GM23338 (cell line): ENCODE results near the gene NLGN1. TPM values are rescaled to one million over a fixed set of nuclear protein-coding genes. Genes with fewer than 3 reads are reported as not detected.
A peak's percentile ranks its signal among the peaks of the same experiment; 100 is the strongest.

Source experiments
- ATAC-seq: fragments of 200-7000 bp; cut with Tn5 transposase; 3 replicates; pipeline ENCODE4 v1.9.1; 2020
- DNase-seq: peaks from one replicate; pipeline ENCODE4 v3.0.0-alpha.2; 2015; ENCODE audit warnings: low spot score
- H2AFZ ChIP-seq: fragments of 200-600 bp; sonication (generic); 2 replicates; pipeline ENCODE4 v1.8.0; 2016; ENCODE audit warnings: antibody characterized with exemption, mild to moderate bottlenecking, moderate library complexity
- H3F3A ChIP-seq: fragments of 200-600 bp; sonication (generic); replicated peaks from 2 replicates; pipeline ENCODE4 v1.8.0; 2017; ENCODE audit warnings: antibody characterized with exemption, mixed run types, low read depth
- H3K27ac ChIP-seq: fragments of 200-600 bp; sonication (generic); 2 replicates; pipeline ENCODE4 v1.6.1; 2016; ENCODE audit warnings: low read depth
- H3K27me3 ChIP-seq: fragments of 200-600 bp; sonication (generic); 2 replicates; pipeline ENCODE4 v1.8.0; 2016; ENCODE audit warnings: mild to moderate bottlenecking, mixed run types, moderate library complexity; ENCODE audit not compliant: insufficient read depth
- H3K36me3 ChIP-seq: fragments of 200-600 bp; sonication (generic); 2 replicates; pipeline ENCODE4 v1.8.0; 2016; ENCODE audit warnings: mild to moderate bottlenecking; ENCODE audit not compliant: insufficient read depth
- H3K4me1 ChIP-seq: fragments of 200-600 bp; sonication (generic); 2 replicates; pipeline ENCODE4 v1.8.0; 2016; ENCODE audit warnings: mild to moderate bottlenecking, moderate library complexity; ENCODE audit not compliant: insufficient read depth
- H3K4me2 ChIP-seq: fragments of 200-600 bp; sonication (generic); 2 replicates; pipeline ENCODE4 v1.7.1; 2017; ENCODE audit warnings: mixed run types
- H3K4me3 ChIP-seq: fragments of 200-600 bp; sonication (generic); 2 replicates; pipeline ENCODE4 v1.6.1; 2016; ENCODE audit warnings: mixed run types
- H3K79me2 ChIP-seq: fragments of 200-600 bp; sonication (generic); replicated peaks from 2 replicates; pipeline ENCODE4 v1.8.0; 2017; ENCODE audit warnings: mild to moderate bottlenecking; ENCODE audit not compliant: insufficient read depth
- H3K9me2 ChIP-seq: fragments of 200-600 bp; sonication (generic); 2 replicates; pipeline ENCODE4 v1.8.0; 2017; ENCODE audit not compliant: insufficient read depth
- H4K20me1 ChIP-seq: fragments of 200-600 bp; sonication (generic); replicated peaks from 2 replicates; pipeline ENCODE4 v1.8.0; 2017; ENCODE audit warnings: mild to moderate bottlenecking; ENCODE audit not compliant: insufficient read depth
- H3K27ac Mint-ChIP-seq: 2 replicates; pipeline ENCODE4 v1.8.0; 2020; ENCODE audit warnings: inconsistent platforms, mild to moderate bottlenecking, moderate library complexity, mixed read lengths
- H3K27me3 Mint-ChIP-seq: 3 replicates; pipeline ENCODE4 v1.8.0; 2022; ENCODE audit warnings: low read depth, mild to moderate bottlenecking, moderate library complexity, mixed read lengths, inconsistent platforms; ENCODE audit not compliant: insufficient read depth, poor library complexity
- H3K36me3 Mint-ChIP-seq: 3 replicates; pipeline ENCODE4 v1.8.0; 2021; ENCODE audit warnings: low read depth, mild to moderate bottlenecking, inconsistent platforms, moderate library complexity, mixed read lengths
- H3K4me1 Mint-ChIP-seq: 3 replicates; pipeline ENCODE4 v1.8.0; 2020; ENCODE audit warnings: mild to moderate bottlenecking, inconsistent platforms, mixed read lengths
- H3K4me3 Mint-ChIP-seq: 3 replicates; pipeline ENCODE4 v1.8.0; 2021; ENCODE audit warnings: moderate library complexity, mild to moderate bottlenecking, inconsistent platforms, mixed read lengths
- H3K9me3 Mint-ChIP-seq: 3 replicates; pipeline ENCODE4 v1.8.0; 2020; ENCODE audit warnings: moderate library complexity, mild to moderate bottlenecking, inconsistent platforms, mixed read lengths
- CREB1 ChIP-seq: fragments of 250-450 bp; sonication (Bioruptor Pico); IDR thresholded peaks from 2 replicates; pipeline ENCODE4 v1.5.0; 2020; ENCODE audit warnings: low read depth, mild to moderate bottlenecking, moderate library complexity
- EZH2 ChIP-seq: fragments of 200-600 bp; sonication (generic); IDR thresholded peaks from one replicate; pipeline ENCODE4 v1.8.0; 2017; ENCODE audit warnings: antibody characterized with exemption, mild to moderate bottlenecking, low read depth; ENCODE audit not compliant: unreplicated experiment
- EZH2phosphoT487 ChIP-seq: fragments of 200-600 bp; sonication (generic); IDR thresholded peaks from one replicate; pipeline ENCODE4 v1.8.1; 2018; ENCODE audit warnings: antibody characterized with exemption; ENCODE audit not compliant: unreplicated experiment
- JUNB ChIP-seq: IDR thresholded peaks from one replicate; pipeline ENCODE4 v1.6.1; 2016; ENCODE audit warnings: antibody characterized with exemption; ENCODE audit not compliant: unreplicated experiment
- NANOG ChIP-seq: IDR thresholded peaks from 2 replicates; pipeline ENCODE4 v1.6.1; 2016; ENCODE audit warnings: antibody characterized with exemption, borderline replicate concordance
- POLR2AphosphoS5 ChIP-seq: IDR thresholded peaks from 2 replicates; pipeline ENCODE4 v1.6.1; 2016; ENCODE audit warnings: antibody characterized with exemption, low read depth
- STAT1 ChIP-seq: IDR thresholded peaks from one replicate; pipeline ENCODE4 v1.6.1; 2016; ENCODE audit warnings: antibody characterized with exemption; ENCODE audit not compliant: unreplicated experiment
- ZNF114 ChIP-seq: fragments of 250-450 bp; sonication (Bioruptor Pico); IDR thresholded peaks from 2 replicates; pipeline ENCODE4 v1.5.0; 2020; ENCODE audit warnings: mild to moderate bottlenecking, moderate library complexity
- ZNF331 ChIP-seq: fragments of 250-450 bp; sonication (Bioruptor Pico); IDR thresholded peaks from 2 replicates; pipeline ENCODE4 v1.5.0; 2020; ENCODE audit warnings: low read depth, mild to moderate bottlenecking, moderate library complexity
- polyA plus RNA-seq: library from polyadenylated mRNA; unstranded; fragments of >200 nt; fragmentation: Nextera tagmentation; extraction: Ambion mirVana; gene quantifications from 2 replicates; pipeline ENCODE4 v1.2.1, GENCODE V29; 2016
- total RNA-seq: library from RNA; depleted of rRNA; stranded (reverse); fragments of >200 nt; shearing (Covaris generic); gene quantifications from 2 replicates; pipeline ENCODE4 v1.2.3, GENCODE V29; 2014
- TF ChIP-seq, protein P1 (sequence below): IDR thresholded peaks from one replicate; pipeline ENCODE4 v1.6.1; 2018; ENCODE audit warnings: antibody characterized with exemption; ENCODE audit not compliant: unreplicated experiment
- TF ChIP-seq, protein P2 (sequence below): fragments of 250-450 bp; sonication (Bioruptor Pico); IDR thresholded peaks from 2 replicates; pipeline ENCODE4 v1.5.0; 2020; ENCODE audit warnings: mild to moderate bottlenecking, moderate library complexity
- TF ChIP-seq, protein P3 (sequence below), 2 experiments: fragments of 200-600 bp in 1 of 2; sonication (generic) in 1 of 2; conservative IDR thresholded peaks; 2 replicates each; pipeline versions ENCODE4 v1.5.1 to v1.6.1; 2016 to 2017; ENCODE audit warnings: antibody characterized with exemption in 2 of 2, low read depth in 2 of 2, mild to moderate bottlenecking in 2 of 2, moderate library complexity in 1 of 2
- TF ChIP-seq, protein P4 (sequence below): IDR thresholded peaks from 2 replicates; pipeline ENCODE4 v1.6.1; 2016; ENCODE audit warnings: antibody characterized with exemption

The NLGN1 gene
- total and polyA plus RNA-seq, 2 experiments from 2014 or later: 6.5 to 18.6 TPM

DNA sequence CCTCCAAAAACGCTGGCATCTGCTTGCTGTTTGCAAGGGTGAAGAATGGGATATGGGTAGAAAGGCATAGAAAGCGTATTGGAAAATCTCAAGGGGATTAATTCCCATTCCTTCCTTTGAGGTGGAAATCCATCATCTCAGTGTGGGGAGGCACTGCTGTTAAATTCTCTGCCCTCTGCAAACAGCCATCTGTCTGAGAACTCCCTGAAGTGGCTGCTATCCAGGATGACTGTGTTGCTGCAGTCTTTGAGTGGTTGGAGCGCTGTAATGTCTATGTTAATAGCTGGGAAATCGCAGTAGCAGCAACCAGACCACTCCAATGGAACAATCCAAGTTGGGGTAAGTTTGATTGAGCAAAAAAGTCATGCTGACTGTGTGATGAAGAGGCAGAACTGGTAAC lies 625.9 kb downstream of the NLGN1 start:
- TF ChIP-seq, protein P1, sequence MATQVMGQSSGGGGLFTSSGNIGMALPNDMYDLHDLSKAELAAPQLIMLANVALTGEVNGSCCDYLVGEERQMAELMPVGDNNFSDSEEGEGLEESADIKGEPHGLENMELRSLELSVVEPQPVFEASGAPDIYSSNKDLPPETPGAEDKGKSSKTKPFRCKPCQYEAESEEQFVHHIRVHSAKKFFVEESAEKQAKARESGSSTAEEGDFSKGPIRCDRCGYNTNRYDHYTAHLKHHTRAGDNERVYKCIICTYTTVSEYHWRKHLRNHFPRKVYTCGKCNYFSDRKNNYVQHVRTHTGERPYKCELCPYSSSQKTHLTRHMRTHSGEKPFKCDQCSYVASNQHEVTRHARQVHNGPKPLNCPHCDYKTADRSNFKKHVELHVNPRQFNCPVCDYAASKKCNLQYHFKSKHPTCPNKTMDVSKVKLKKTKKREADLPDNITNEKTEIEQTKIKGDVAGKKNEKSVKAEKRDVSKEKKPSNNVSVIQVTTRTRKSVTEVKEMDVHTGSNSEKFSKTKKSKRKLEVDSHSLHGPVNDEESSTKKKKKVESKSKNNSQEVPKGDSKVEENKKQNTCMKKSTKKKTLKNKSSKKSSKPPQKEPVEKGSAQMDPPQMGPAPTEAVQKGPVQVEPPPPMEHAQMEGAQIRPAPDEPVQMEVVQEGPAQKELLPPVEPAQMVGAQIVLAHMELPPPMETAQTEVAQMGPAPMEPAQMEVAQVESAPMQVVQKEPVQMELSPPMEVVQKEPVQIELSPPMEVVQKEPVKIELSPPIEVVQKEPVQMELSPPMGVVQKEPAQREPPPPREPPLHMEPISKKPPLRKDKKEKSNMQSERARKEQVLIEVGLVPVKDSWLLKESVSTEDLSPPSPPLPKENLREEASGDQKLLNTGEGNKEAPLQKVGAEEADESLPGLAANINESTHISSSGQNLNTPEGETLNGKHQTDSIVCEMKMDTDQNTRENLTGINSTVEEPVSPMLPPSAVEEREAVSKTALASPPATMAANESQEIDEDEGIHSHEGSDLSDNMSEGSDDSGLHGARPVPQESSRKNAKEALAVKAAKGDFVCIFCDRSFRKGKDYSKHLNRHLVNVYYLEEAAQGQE: no peak
- TF ChIP-seq JUNB: no peak
- TF ChIP-seq, protein P2, sequence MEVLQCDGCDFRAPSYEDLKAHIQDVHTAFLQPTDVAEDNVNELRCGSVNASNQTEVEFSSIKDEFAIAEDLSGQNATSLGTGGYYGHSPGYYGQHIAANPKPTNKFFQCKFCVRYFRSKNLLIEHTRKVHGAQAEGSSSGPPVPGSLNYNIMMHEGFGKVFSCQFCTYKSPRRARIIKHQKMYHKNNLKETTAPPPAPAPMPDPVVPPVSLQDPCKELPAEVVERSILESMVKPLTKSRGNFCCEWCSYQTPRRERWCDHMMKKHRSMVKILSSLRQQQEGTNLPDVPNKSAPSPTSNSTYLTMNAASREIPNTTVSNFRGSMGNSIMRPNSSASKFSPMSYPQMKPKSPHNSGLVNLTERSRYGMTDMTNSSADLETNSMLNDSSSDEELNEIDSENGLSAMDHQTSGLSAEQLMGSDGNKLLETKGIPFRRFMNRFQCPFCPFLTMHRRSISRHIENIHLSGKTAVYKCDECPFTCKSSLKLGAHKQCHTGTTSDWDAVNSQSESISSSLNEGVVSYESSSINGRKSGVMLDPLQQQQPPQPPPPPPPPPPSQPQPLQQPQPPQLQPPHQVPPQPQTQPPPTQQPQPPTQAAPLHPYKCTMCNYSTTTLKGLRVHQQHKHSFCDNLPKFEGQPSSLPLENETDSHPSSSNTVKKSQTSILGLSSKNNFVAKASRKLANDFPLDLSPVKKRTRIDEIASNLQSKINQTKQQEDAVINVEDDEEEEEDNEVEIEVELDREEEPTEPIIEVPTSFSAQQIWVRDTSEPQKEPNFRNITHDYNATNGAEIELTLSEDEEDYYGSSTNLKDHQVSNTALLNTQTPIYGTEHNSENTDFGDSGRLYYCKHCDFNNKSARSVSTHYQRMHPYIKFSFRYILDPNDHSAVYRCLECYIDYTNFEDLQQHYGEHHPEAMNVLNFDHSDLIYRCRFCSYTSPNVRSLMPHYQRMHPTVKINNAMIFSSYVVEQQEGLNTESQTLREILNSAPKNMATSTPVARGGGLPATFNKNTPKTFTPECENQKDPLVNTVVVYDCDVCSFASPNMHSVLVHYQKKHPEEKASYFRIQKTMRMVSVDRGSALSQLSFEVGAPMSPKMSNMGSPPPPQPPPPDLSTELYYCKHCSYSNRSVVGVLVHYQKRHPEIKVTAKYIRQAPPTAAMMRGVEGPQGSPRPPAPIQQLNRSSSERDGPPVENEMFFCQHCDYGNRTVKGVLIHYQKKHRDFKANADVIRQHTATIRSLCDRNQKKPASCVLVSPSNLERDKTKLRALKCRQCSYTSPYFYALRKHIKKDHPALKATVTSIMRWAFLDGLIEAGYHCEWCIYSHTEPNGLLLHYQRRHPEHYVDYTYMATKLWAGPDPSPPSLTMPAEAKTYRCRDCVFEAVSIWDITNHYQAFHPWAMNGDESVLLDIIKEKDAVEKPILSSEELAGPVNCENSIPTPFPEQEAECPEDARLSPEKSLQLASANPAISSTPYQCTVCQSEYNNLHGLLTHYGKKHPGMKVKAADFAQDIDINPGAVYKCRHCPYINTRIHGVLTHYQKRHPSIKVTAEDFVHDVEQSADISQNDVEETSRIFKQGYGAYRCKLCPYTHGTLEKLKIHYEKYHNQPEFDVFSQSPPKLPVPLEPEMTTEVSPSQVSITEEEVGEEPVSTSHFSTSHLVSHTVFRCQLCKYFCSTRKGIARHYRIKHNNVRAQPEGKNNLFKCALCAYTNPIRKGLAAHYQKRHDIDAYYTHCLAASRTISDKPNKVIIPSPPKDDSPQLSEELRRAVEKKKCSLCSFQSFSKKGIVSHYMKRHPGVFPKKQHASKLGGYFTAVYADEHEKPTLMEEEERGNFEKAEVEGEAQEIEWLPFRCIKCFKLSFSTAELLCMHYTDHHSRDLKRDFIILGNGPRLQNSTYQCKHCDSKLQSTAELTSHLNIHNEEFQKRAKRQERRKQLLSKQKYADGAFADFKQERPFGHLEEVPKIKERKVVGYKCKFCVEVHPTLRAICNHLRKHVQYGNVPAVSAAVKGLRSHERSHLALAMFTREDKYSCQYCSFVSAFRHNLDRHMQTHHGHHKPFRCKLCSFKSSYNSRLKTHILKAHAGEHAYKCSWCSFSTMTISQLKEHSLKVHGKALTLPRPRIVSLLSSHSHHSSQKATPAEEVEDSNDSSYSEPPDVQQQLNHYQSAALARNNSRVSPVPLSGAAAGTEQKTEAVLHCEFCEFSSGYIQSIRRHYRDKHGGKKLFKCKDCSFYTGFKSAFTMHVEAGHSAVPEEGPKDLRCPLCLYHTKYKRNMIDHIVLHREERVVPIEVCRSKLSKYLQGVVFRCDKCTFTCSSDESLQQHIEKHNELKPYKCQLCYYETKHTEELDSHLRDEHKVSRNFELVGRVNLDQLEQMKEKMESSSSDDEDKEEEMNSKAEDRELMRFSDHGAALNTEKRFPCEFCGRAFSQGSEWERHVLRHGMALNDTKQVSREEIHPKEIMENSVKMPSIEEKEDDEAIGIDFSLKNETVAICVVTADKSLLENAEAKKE (CRISPR knock-in tag): no peak
- TF ChIP-seq POLR2AphosphoS5: no peak
- no peak for TF ChIP-seq ZNF331 (CRISPR knock-in tag)
- TF ChIP-seq NANOG: no peak
- TF ChIP-seq, protein P3, sequence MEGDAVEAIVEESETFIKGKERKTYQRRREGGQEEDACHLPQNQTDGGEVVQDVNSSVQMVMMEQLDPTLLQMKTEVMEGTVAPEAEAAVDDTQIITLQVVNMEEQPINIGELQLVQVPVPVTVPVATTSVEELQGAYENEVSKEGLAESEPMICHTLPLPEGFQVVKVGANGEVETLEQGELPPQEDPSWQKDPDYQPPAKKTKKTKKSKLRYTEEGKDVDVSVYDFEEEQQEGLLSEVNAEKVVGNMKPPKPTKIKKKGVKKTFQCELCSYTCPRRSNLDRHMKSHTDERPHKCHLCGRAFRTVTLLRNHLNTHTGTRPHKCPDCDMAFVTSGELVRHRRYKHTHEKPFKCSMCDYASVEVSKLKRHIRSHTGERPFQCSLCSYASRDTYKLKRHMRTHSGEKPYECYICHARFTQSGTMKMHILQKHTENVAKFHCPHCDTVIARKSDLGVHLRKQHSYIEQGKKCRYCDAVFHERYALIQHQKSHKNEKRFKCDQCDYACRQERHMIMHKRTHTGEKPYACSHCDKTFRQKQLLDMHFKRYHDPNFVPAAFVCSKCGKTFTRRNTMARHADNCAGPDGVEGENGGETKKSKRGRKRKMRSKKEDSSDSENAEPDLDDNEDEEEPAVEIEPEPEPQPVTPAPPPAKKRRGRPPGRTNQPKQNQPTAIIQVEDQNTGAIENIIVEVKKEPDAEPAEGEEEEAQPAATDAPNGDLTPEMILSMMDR (conservative IDR thresholded peaks at IDR 0.05; ENCODE audit: low read depth in 2 of 2): no peak
- no peak for TF ChIP-seq ZNF114 (CRISPR knock-in tag)
- TF ChIP-seq, protein P4, sequence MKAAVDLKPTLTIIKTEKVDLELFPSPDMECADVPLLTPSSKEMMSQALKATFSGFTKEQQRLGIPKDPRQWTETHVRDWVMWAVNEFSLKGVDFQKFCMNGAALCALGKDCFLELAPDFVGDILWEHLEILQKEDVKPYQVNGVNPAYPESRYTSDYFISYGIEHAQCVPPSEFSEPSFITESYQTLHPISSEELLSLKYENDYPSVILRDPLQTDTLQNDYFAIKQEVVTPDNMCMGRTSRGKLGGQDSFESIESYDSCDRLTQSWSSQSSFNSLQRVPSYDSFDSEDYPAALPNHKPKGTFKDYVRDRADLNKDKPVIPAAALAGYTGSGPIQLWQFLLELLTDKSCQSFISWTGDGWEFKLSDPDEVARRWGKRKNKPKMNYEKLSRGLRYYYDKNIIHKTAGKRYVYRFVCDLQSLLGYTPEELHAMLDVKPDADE: no peak
- TF ChIP-seq EZH2: no peak
- TF ChIP-seq STAT1: no peak
- no peak for TF ChIP-seq CREB1 (CRISPR knock-in tag)
- no peak for TF ChIP-seq EZH2phosphoT487
- Mint-ChIP-seq H3K9me3 (peaks cover 10% of the 10 kb centered on the region), H3K36me3 (peaks cover 14% of the 10 kb centered on the region), H3K4me1 (peaks cover 10% of the 10 kb centered on the region; the same call in 2 of the 3 replicates), H3K27me3 (no peaks in the 10 kb centered on the region), H3K27ac (peak overlapping the region; percentile 1; the same call in 1 of the 2 replicates), H3K4me3 (no peak overlapping the region)
- no peaks in the 10 kb centered on the region for H3K4me1 ChIP-seq
- H3K36me3 ChIP-seq: no peaks in the 10 kb centered on the region
- no peaks in the 10 kb centered on the region for H3K79me2 ChIP-seq
- DNase-seq: no peak
- H3K4me2 ChIP-seq: no peak overlapping the region
- H3K27me3 ChIP-seq: no peaks in the 10 kb centered on the region
- peak; percentile 45; the same call in 2 of the 3 replicates for ATAC-seq
- H4K20me1 ChIP-seq: no peaks in the 10 kb centered on the region
- H2AFZ ChIP-seq: no peak overlapping the region
- H3K4me3 ChIP-seq: no peak overlapping the region
- no peak overlapping the region for H3K27ac ChIP-seq
- H3K9me2 ChIP-seq: no peaks in the 10 kb centered on the region
- H3F3A ChIP-seq: no peaks in the 10 kb centered on the region
